H1 (cell line): ENCODE results near the gene HELQ. TPM values are rescaled to one million over a fixed set of nuclear protein-coding genes. Genes with fewer than 3 reads are reported as not detected.
A peak's percentile ranks its signal among the peaks of the same experiment; 100 is the strongest.

Experiments used
- CTCF ChIA-PET: fragments of 300-600 bp; sonication (Branson Sonifier 250); formaldehyde crosslinking; loops from one replicate; lab custom pipeline; 2021; ENCODE audit not compliant: partially characterized antibody; lab: Charles Lee
- POLR2A ChIA-PET: fragments of 300-600 bp; sonication (Branson Sonifier 250); formaldehyde crosslinking; loops from one replicate; lab custom pipeline; 2021; ENCODE audit warnings: inconsistent platforms; ENCODE audit not compliant: partially characterized antibody; lab: Charles Lee
- DNase-seq, 2 experiments: peaks; one replicate each; pipeline versions ENCODE4 v3.0.0 to v3.0.0-alpha.2; 2010 to 2022; ENCODE audit warnings: low spot score in 2 of 2, low read depth in 1 of 2, mixed read lengths in 1 of 2
- FAIRE-seq: peaks from 2 replicates; lab custom pipeline; 2011; peaks lifted over from hg19 to GRCh38; lab: Jason Lieb, UNC
- H2AFZ ChIP-seq: 2 replicates; pipeline ENCODE4 v1.8.1; 2012; ENCODE audit warnings: low read length, inconsistent platforms
- H2AK5ac ChIP-seq: 2 replicates; pipeline ENCODE4 v1.6.1; 2013; ENCODE audit warnings: low read depth, low read length
- H2BK120ac ChIP-seq: replicated peaks from 2 replicates; pipeline ENCODE3; 2013; ENCODE audit warnings: low read depth, low read length, inconsistent platforms
- H2BK12ac ChIP-seq: 2 replicates; pipeline ENCODE4 v1.6.1; 2013; ENCODE audit warnings: low read depth, low read length
- H2BK15ac ChIP-seq: 2 replicates; pipeline ENCODE4 v1.6.1; 2013; ENCODE audit warnings: low read length
- H2BK20ac ChIP-seq: 2 replicates; pipeline ENCODE4 v1.6.1; 2013; ENCODE audit warnings: low read length
- H2BK5ac ChIP-seq: 2 replicates; pipeline ENCODE4 v1.6.1; 2013; ENCODE audit warnings: low read depth, low read length
- H3K14ac ChIP-seq: 2 replicates; pipeline ENCODE4 v1.6.1; 2013; ENCODE audit warnings: inconsistent platforms; ENCODE audit not compliant: insufficient read length
- H3K18ac ChIP-seq: 2 replicates; pipeline ENCODE4 v1.6.1; 2013; ENCODE audit warnings: low read length; ENCODE audit errors: extremely low read depth
- H3K23ac ChIP-seq: 2 replicates; pipeline ENCODE4 v1.6.1; 2013; ENCODE audit warnings: inconsistent platforms; ENCODE audit not compliant: insufficient read length
- H3K23me2 ChIP-seq: 2 replicates; pipeline ENCODE4 v1.6.1; 2013; ENCODE audit warnings: low read depth, low read length
- H3K27ac ChIP-seq: 2 replicates; pipeline ENCODE4 v1.6.1; 2011; ENCODE audit warnings: low read depth, low read length, inconsistent platforms
- H3K27me3 ChIP-seq, 4 experiments: replicated peaks in 1 of 4; 1 replicate in 1 of 4; 2 replicates in 3 of 4; pipeline versions ENCODE4 v1.6.1 to v1.8.1; 2011 to 2013; ENCODE audit warnings: low read length in 3 of 4, mild to moderate bottlenecking in 3 of 4, inconsistent platforms in 2 of 4, mixed read lengths in 2 of 4, moderate library complexity in 1 of 4; ENCODE audit not compliant: control insufficient read depth in 3 of 4, insufficient read depth in 3 of 4; ENCODE audit errors: extremely low read depth in 1 of 4
- H3K36me3 ChIP-seq, 4 experiments: 2 replicates each; pipeline versions ENCODE4 v1.6.1 to v1.8.1; 2011 to 2013; ENCODE audit warnings: mild to moderate bottlenecking in 4 of 4, low read length in 3 of 4, moderate library complexity in 2 of 4, control low read depth in 1 of 4, inconsistent platforms in 1 of 4; ENCODE audit not compliant: insufficient read depth in 4 of 4, control insufficient read depth in 2 of 4
- H3K4ac ChIP-seq: replicated peaks from 2 replicates; pipeline ENCODE3; 2013; ENCODE audit warnings: low read length, low read depth, mixed read lengths, inconsistent platforms; ENCODE audit not compliant: insufficient read length
- H3K4me1 ChIP-seq, 4 experiments: replicated peaks in 1 of 4; 1 replicate in 1 of 4; 2 replicates in 3 of 4; pipeline versions ENCODE4 v1.6.1 to v1.8.1; 2011 to 2013; ENCODE audit warnings: low read length in 3 of 4, inconsistent platforms in 2 of 4, mixed read lengths in 1 of 4; ENCODE audit not compliant: insufficient read depth in 4 of 4, control insufficient read depth in 3 of 4
- H3K4me2 ChIP-seq, 2 experiments: 2 replicates each; pipeline versions ENCODE4 v1.6.1 to v1.8.1; 2011 to 2013; ENCODE audit warnings: low read depth in 2 of 2, low read length in 2 of 2, control low read depth in 1 of 2, inconsistent platforms in 1 of 2, mild to moderate bottlenecking in 1 of 2; ENCODE audit not compliant: insufficient read depth in 1 of 2
- H3K4me3 ChIP-seq, 4 experiments: fragments of 200-600, 300-600 bp in 1 of 4; sonication (generic), shearing (Covaris generic), sonication (Bioruptor Twin) in 1 of 4; 2 replicates each; pipeline versions ENCODE4 v1.5.1 to v1.8.1; 2011 to 2016; ENCODE audit warnings: low read length in 4 of 4, low read depth in 3 of 4, control low read depth in 2 of 4, inconsistent platforms in 2 of 4, mild to moderate bottlenecking in 2 of 4, mixed read lengths in 1 of 4, moderate library complexity in 1 of 4; ENCODE audit not compliant: insufficient read depth in 2 of 4; ENCODE audit errors: extremely low read depth in 1 of 4
- H3K56ac ChIP-seq: replicated peaks from 2 replicates; pipeline ENCODE3; 2013; ENCODE audit warnings: low read depth, mild to moderate bottlenecking, mixed read lengths, low read length, inconsistent platforms; ENCODE audit not compliant: insufficient read length
- H3K79me1 ChIP-seq: 2 replicates; pipeline ENCODE4 v1.6.1; 2013; ENCODE audit warnings: low read depth, low read length, control low read depth
- H3K79me2 ChIP-seq, 2 experiments: 2 replicates each; pipeline versions ENCODE4 v1.6.1 to v1.8.1; 2012 to 2013; ENCODE audit warnings: low read length in 2 of 2, mild to moderate bottlenecking in 2 of 2, inconsistent platforms in 1 of 2; ENCODE audit not compliant: insufficient read depth in 2 of 2, control insufficient read depth in 1 of 2
- H3K9ac ChIP-seq, 4 experiments: replicated peaks in 1 of 4; 1 replicate in 1 of 4; 2 replicates in 3 of 4; pipeline versions ENCODE4 v1.6.1 to v1.8.1; 2011 to 2013; ENCODE audit warnings: low read depth in 3 of 4, low read length in 3 of 4, control low read depth in 2 of 4, mild to moderate bottlenecking in 2 of 4, moderate library complexity in 2 of 4, inconsistent platforms in 1 of 4; ENCODE audit errors: extremely low read depth in 1 of 4
- H3K9me3 ChIP-seq, 2 experiments: 2 replicates each; pipeline versions ENCODE4 v1.6.1 to v1.8.1; 2012 to 2013; ENCODE audit warnings: mild to moderate bottlenecking in 2 of 2, moderate library complexity in 2 of 2, control low read depth in 1 of 2, inconsistent platforms in 1 of 2, low read depth in 1 of 2, low read length in 1 of 2, mixed read lengths in 1 of 2; ENCODE audit not compliant: insufficient read depth in 2 of 2
- H4K20me1 ChIP-seq, 2 experiments: replicated peaks in 1 of 2; 2 replicates each; pipeline versions ENCODE3 to v1.8.1; 2011 to 2013; ENCODE audit warnings: inconsistent platforms in 2 of 2, low read length in 2 of 2, mild to moderate bottlenecking in 1 of 2; ENCODE audit not compliant: insufficient read depth in 2 of 2, control insufficient read depth in 1 of 2
- H4K5ac ChIP-seq: 2 replicates; pipeline ENCODE4 v1.6.1; 2013; ENCODE audit warnings: low read length, low read depth, mixed read lengths, inconsistent platforms; ENCODE audit not compliant: insufficient read length
- H4K8ac ChIP-seq: 2 replicates; pipeline ENCODE4 v1.8.0; 2013; ENCODE audit warnings: mild to moderate bottlenecking, moderate library complexity, low read length, inconsistent platforms; ENCODE audit not compliant: insufficient read depth; ENCODE audit errors: extremely low read depth
- H4K91ac ChIP-seq: replicated peaks from 2 replicates; pipeline ENCODE3; 2013; ENCODE audit warnings: low read length, mixed read lengths, inconsistent platforms; ENCODE audit not compliant: insufficient read length
- ASH2L ChIP-seq: fragments of 200-600, 300-600 bp; sonication (generic); IDR thresholded peaks from one replicate; pipeline ENCODE4 v1.7.1; 2017; ENCODE audit warnings: low read length
- CEBPB ChIP-seq: IDR thresholded peaks from 2 replicates; pipeline ENCODE4 v1.6.1; 2012; ENCODE audit warnings: low read depth, low read length
- GABPA ChIP-seq: IDR thresholded peaks from 2 replicates; pipeline ENCODE4 v1.6.1; 2011; ENCODE audit warnings: mild to moderate bottlenecking, low read length, moderate library complexity, borderline replicate concordance; ENCODE audit not compliant: insufficient read depth
- GTF2F1 ChIP-seq: IDR thresholded peaks from 2 replicates; pipeline ENCODE4 v1.6.1; 2012; ENCODE audit warnings: low read depth, low read length, improper control_type of control experiment, borderline replicate concordance
- TCF12 ChIP-seq: IDR thresholded peaks from 2 replicates; pipeline ENCODE4 v1.6.1; 2011; ENCODE audit warnings: low read depth, mild to moderate bottlenecking, low read length
- WGBS, 2 experiments: shearing (Covaris generic) in 1 of 2; methylation state at CpG; one replicate each; pipeline versions ENCODE4 v1.1.6 to v1.1.7; 2013 to 2015; ENCODE audit warnings: low lambda C conversion rate in 2 of 2, mixed read lengths in 2 of 2, inconsistent platforms in 1 of 2, low coverage in 1 of 2, missing lambda C conversion rate in 1 of 2; ENCODE audit not compliant: insufficient replicate concordance in 2 of 2, insufficient coverage in 1 of 2, insufficient read length in 1 of 2; ENCODE audit errors: extremely low coverage in 1 of 2, missing lambda C conversion rate in 1 of 2; 5-methylcytosine and 5-hydroxymethylcytosine counted together
- polyA plus RNA-seq, 7 experiments: library from polyadenylated mRNA; depleted of rRNA in 3 of 7; stranded (reverse) in 5 of 7; unstranded in 2 of 7; fragments of >200 nt in 5 of 7; fragments of 200-250 nt in 2 of 7; gene quantifications; 1 replicate in 5 of 7; 2 replicates in 1 of 7; 4 replicates in 1 of 7; pipeline versions ENCODE4 v1.2.1 to v1.2.3, GENCODE V29; 2011 to 2013; ENCODE audit warnings: missing spikeins in 2 of 7, mixed read lengths in 2 of 7
- total RNA-seq: library from RNA; stranded (reverse); fragmentation: NEBNext Ultra II Directional; extraction: Animal tissue kit (Norgen Biotek cat#: 25700); gene quantifications from 2 replicates; pipeline ENCODE4 v1.2.1, GENCODE V29; 2021

The HELQ gene
- total and polyA plus RNA-seq, 2 of the 8 experiments (the other 6 are each of a cell fraction or from before 2014, with no cell fraction given): 4.7 to 9.0 TPM

DNA sequence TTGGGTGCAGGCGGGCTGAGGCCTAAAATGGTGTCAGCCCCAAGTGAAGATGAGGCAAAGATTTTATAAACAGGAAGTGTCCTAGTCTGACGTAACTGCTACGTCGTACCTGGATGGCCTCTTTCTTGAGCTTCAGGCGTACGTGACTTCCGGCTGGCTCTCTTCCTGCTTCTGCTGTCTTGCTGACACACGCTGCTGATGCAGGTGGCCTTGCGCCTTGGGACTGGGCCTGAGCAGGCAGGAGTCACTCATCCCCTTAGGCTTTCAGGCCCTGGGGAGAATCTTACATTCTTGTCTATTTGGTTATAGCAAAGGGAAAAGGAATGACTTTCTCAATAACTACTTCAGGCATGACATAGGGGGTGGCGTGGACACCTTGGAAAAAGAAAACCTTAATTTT, 49.4 kb upstream of the HELQ start:
- H4K91ac ChIP-seq: no peak overlapping the region
- CTCF ChIA-PET: interaction anchor here (0.6 to 1.4 kb wide), 4 partner anchors 123 to 1457 kb away, joined by 3 to 4 read pairs (median 3); no protein-coding TSS in a partner anchor
- H3K4me3 ChIP-seq: no peak overlapping the region
- H3K9ac ChIP-seq: no peak overlapping the region
- no peak overlapping the region for H4K5ac ChIP-seq
- no peak for DNase-seq
- H2AK5ac ChIP-seq: no peak overlapping the region
- no peak overlapping the region for H2BK120ac ChIP-seq
- H3K9me3 ChIP-seq: no peaks in the 10 kb centered on the region
- H3K79me1 ChIP-seq: no peaks in the 10 kb centered on the region
- TF ChIP-seq ASH2L (no peak), GTF2F1 (no peak), GABPA (no peak), TCF12 (no peak), CEBPB (no peak)
- no peaks in the 10 kb centered on the region for H3K36me3 ChIP-seq
- H2BK15ac ChIP-seq: no peak overlapping the region
- H3K4me1 ChIP-seq: no peaks in the 10 kb centered on the region
- POLR2A ChIA-PET: no interaction called here
- no peak overlapping the region for H3K27ac ChIP-seq
- no peak overlapping the region for H3K14ac ChIP-seq
- no peak overlapping the region for H3K56ac ChIP-seq
- no peaks in the 10 kb centered on the region for H4K20me1 ChIP-seq
- no peaks in the 10 kb centered on the region for H3K23me2 ChIP-seq
- no peaks in the 10 kb centered on the region for H3K27me3 ChIP-seq
- H3K18ac ChIP-seq: no peak overlapping the region
- 0 out of 2 replicates have a peak overlapping the region, but pooled peaks have one; percentile 65 for H2AFZ ChIP-seq
- H3K23ac ChIP-seq: no peak overlapping the region
- FAIRE-seq: no peak
- no peaks in the 10 kb centered on the region for H3K79me2 ChIP-seq
- H2BK12ac ChIP-seq: no peak overlapping the region
- H4K8ac ChIP-seq: peak overlapping the region; percentile 68; the same call in 1 of the 2 replicates
- H2BK20ac ChIP-seq: no peak overlapping the region
- H2BK5ac ChIP-seq: no peak overlapping the region
- no peak overlapping the region for H3K4me2 ChIP-seq
- no peak overlapping the region for H3K4ac ChIP-seq
- 93% methylated on average over 10 of the region's 10 CpGs; no CpG with 5 or more reads in 1 of the 2 experiments for WGBS, 2 experiments
